Astrocyte (in vitro differentiated cells and primary cell): ENCODE data around the gene DCAF4.

ENCODE experiments used
- EZH2 ChIP-seq: IDR thresholded peaks from 2 replicates; pipeline ENCODE4 v1.6.1; 2012; ENCODE audit warnings: mild to moderate bottlenecking, low read length, inconsistent platforms; ENCODE audit not compliant: insufficient read depth
- TF ChIP-seq, protein P1 (sequence below): IDR thresholded peaks from 2 replicates; pipeline ENCODE4 v1.5.1; 2011; ENCODE audit warnings: low read depth, mild to moderate bottlenecking, inconsistent platforms, low read length, moderate library complexity; ENCODE audit not compliant: insufficient read depth

DNA sequence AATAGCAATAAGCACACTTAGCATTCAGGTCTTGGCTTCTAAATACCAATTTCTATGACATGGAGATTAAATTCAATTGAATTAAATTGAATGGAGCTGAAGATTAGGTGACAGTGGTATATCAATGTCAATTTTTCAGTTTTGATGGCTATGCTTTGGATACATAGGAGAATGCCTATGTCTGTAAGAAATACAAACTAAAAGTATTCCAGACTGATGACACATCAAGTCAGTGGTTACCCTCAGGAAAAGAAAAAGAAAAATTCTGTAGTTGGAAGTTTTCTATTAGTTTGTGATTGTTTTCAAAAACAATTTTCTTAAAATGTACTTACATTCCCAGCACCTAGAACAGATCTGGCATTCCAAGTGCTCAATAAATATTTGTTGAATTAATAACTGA is 4.9 kb upstream of the DCAF4 start:
- TF ChIP-seq, protein P1, sequence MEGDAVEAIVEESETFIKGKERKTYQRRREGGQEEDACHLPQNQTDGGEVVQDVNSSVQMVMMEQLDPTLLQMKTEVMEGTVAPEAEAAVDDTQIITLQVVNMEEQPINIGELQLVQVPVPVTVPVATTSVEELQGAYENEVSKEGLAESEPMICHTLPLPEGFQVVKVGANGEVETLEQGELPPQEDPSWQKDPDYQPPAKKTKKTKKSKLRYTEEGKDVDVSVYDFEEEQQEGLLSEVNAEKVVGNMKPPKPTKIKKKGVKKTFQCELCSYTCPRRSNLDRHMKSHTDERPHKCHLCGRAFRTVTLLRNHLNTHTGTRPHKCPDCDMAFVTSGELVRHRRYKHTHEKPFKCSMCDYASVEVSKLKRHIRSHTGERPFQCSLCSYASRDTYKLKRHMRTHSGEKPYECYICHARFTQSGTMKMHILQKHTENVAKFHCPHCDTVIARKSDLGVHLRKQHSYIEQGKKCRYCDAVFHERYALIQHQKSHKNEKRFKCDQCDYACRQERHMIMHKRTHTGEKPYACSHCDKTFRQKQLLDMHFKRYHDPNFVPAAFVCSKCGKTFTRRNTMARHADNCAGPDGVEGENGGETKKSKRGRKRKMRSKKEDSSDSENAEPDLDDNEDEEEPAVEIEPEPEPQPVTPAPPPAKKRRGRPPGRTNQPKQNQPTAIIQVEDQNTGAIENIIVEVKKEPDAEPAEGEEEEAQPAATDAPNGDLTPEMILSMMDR, result no peak
- no peak for TF ChIP-seq EZH2
